GM18907 (cell line): ENCODE measurements around the gene CDRT4.

Experiments used
- ATAC-seq: cut with Tn5 transposase; IDR thresholded peaks from one replicate; pipeline ENCODE4 v1.9.1; 2021; ENCODE audit warnings: mild to moderate bottlenecking, moderate library complexity; ENCODE audit not compliant: unreplicated experiment

The CDRT4 gene

GRCh38 chr17:15397620-15398019 is 69.8 kb downstream of the CDRT4 start:
- no peak for ATAC-seq

DNA sequence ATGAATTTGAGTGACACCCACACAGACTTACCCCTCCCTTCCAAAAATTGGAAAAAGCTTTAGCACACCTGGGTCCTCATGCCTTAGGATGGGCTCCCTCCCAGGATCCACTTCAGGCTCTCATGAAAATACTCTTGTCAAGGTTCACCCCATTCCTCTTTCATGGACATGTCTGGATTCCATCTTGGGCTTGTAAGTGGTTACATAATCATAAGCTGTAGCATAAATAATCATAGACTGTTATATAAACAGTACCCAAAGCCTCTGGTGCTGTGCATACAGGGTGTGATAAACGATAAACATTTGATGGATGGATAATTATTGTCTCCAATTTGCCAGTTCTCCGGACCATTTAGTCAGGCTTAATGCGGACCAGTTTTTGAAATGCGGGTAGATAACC is 72.3 kb downstream of the CDRT4 start:
- no peak for ATAC-seq

- no peak for ATAC-seq
Observed at GRCh38 chr17:15393414-15393813, 74.0 kb downstream of the CDRT4 start.

GRCh38 chr17:15392326-15392741 is 75.1 kb downstream of the CDRT4 start:
- ATAC-seq, result no peak

- ATAC-seq, result no peak
Observed at GRCh38 chr17:15388356-15389041, 78.9 kb downstream of the CDRT4 start.

DNA sequence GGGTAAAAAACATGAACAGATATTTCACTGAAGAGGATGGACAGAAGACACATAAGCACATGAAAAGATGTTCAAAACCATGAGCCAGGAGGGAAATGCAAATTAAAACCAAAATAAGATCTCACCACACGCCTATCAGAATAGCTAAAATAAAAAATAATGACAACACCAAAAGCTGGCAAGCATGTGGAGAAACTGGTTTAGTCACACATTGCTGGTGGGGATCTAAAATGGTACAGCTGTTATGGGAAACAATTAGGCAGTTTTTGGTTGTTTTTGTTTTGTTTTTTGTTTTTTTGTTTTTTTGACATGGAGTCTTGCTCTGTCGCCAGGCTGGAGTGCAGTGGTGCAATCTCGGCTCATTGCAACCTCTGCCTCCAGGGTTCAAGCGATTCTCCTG is 81.3 kb downstream of the CDRT4 start:
- ATAC-seq, result no peak
